HCT116 (cell line): ENCODE measurements around the gene SZT2. TPM values are rescaled to one million over a fixed set of nuclear protein-coding genes. Genes with fewer than 3 reads are reported as not detected.
"Not testable (repeated sequence)": the region's sequence is repeated elsewhere in the genome, so short reads cannot be mapped to it uniquely, and the experiment has no call there.

Experiments used
- ATAC-seq: fragments of 200-7000 bp; cut with Tn5 transposase; 2 replicates; pipeline ENCODE4 v1.9.1; 2020; ENCODE audit warnings: mild to moderate bottlenecking, moderate library complexity
- BruUV-seq: library from RNA; stranded (reverse); fragments of 400-500 nt; replicated peaks from 2 replicates; lab custom pipeline; 2021; lab: Mats Ljungman, UMichigan
- CTCF ChIA-PET: fragments of 300-600 bp; sonication (Branson Sonifier 250); formaldehyde crosslinking; loops from one replicate; lab custom pipeline; 2021; ENCODE audit warnings: antibody characterized with exemption; lab: Charles Lee
- POLR2A ChIA-PET: fragments of 300-600, 350-600 bp; sonication (Branson Sonifier 250); formaldehyde crosslinking; loops from one replicate; lab custom pipeline; 2021; ENCODE audit warnings: antibody characterized with exemption; lab: Charles Lee
- RAD21 ChIA-PET, 2 experiments: fragments of 300-600 bp; sonication (Branson Sonifier 250); formaldehyde crosslinking; loops; one replicate each; lab custom pipeline; 2023; ENCODE audit warnings: low total read pairs in 2 of 2; ENCODE audit not compliant: uncharacterized antibody in 2 of 2, unreplicated experiment in 2 of 2, low non-redundant PET in 1 of 2; lab: Charles Lee
- DNase-seq: peaks from one replicate; pipeline ENCODE4 v3.0.0-alpha.2; 2010; ENCODE audit warnings: low read depth, low spot score
- H2AFZ ChIP-seq: fragments of 200-600 bp; shearing (Covaris generic), sonication (generic); 2 replicates; pipeline ENCODE4 v1.6.1; 2017; ENCODE audit warnings: low read depth, mixed run types, mixed read lengths, antibody characterized with exemption, low read length; ENCODE audit not compliant: poor library complexity, severe bottlenecking
- H3K27ac ChIP-seq: 2 replicates; pipeline ENCODE4 v1.5.1; 2012; ENCODE audit warnings: low read depth, low read length
- H3K27me3 ChIP-seq: fragments of 200-600 bp; sonication (generic); 2 replicates; pipeline ENCODE4 v1.6.1; 2016; ENCODE audit warnings: mixed run types, low read length, mixed read lengths; ENCODE audit not compliant: insufficient read depth
- H3K36me3 ChIP-seq, 2 experiments: fragments of 200-500 bp in 1 of 2; fragments of 200-600 bp in 1 of 2; sonication (Bioruptor generic) in 1 of 2; sonication (generic) in 1 of 2; 2 replicates each; pipeline versions ENCODE4 v1.5.1 to v1.6.1; 2014 to 2016; ENCODE audit warnings: low read length in 2 of 2, inconsistent platforms in 1 of 2, mixed read lengths in 1 of 2, mixed run types in 1 of 2; ENCODE audit not compliant: insufficient read depth in 2 of 2, control insufficient read depth in 1 of 2
- H3K4me1 ChIP-seq, 2 experiments: fragments of 200-600 bp in 1 of 2; sonication (generic) in 1 of 2; 2 replicates each; pipeline versions ENCODE4 v1.5.1 to v1.6.1; 2012 to 2017; ENCODE audit warnings: low read length in 2 of 2, inconsistent platforms in 1 of 2, mild to moderate bottlenecking in 1 of 2, mixed read lengths in 1 of 2, mixed run types in 1 of 2, moderate library complexity in 1 of 2; ENCODE audit not compliant: insufficient read depth in 2 of 2, control insufficient read depth in 1 of 2
- H3K4me2 ChIP-seq: fragments of 200-600 bp; sonication (generic); 2 replicates; pipeline ENCODE4 v1.6.1; 2017; ENCODE audit warnings: mixed run types, low read length, mixed read lengths
- H3K4me3 ChIP-seq, 2 experiments: fragments of 200-600 bp in 1 of 2; sonication (generic) in 1 of 2; replicated peaks in 1 of 2; 2 replicates each; pipeline ENCODE4 v1.5.1; 2011 to 2016; ENCODE audit warnings: low read length in 2 of 2, control low read depth in 1 of 2, low read depth in 1 of 2, mild to moderate bottlenecking in 1 of 2, mixed read lengths in 1 of 2, mixed run types in 1 of 2
- H3K79me2 ChIP-seq: fragments of 200-600 bp; sonication (generic); 2 replicates; pipeline ENCODE4 v1.6.1; 2017; ENCODE audit warnings: mild to moderate bottlenecking, mixed run types, low read length, moderate library complexity, mixed read lengths; ENCODE audit not compliant: insufficient read depth
- H3K9ac ChIP-seq: fragments of 200-600 bp; sonication (generic); 2 replicates; pipeline ENCODE4 v1.6.1; 2016; ENCODE audit warnings: low read length, mixed read lengths
- H3K9me2 ChIP-seq: fragments of 200-600 bp; sonication (generic), shearing (Covaris generic); 2 replicates; pipeline ENCODE4 v1.6.1; 2017; ENCODE audit warnings: mixed run types, mild to moderate bottlenecking, moderate library complexity; ENCODE audit not compliant: insufficient read depth
- H3K9me3 ChIP-seq, 2 experiments: fragments of 200-500 bp in 1 of 2; fragments of 200-600 bp in 1 of 2; sonication (Bioruptor generic) in 1 of 2; sonication (generic) in 1 of 2; 2 replicates each; pipeline ENCODE4 v1.6.1; 2014 to 2017; ENCODE audit warnings: low read length in 2 of 2, mixed read lengths in 2 of 2, inconsistent platforms in 1 of 2, low read depth in 1 of 2, mild to moderate bottlenecking in 1 of 2, mixed run types in 1 of 2, moderate library complexity in 1 of 2; ENCODE audit not compliant: control insufficient read depth in 1 of 2, insufficient read depth in 1 of 2
- H4K20me1 ChIP-seq: fragments of 200-600 bp; sonication (generic), shearing (Covaris generic); 2 replicates; pipeline ENCODE4 v1.6.1; 2017; ENCODE audit warnings: mixed run types, mild to moderate bottlenecking, moderate library complexity; ENCODE audit not compliant: insufficient read depth
- MAX ChIP-seq: IDR thresholded peaks from 2 replicates; pipeline ENCODE4 v1.6.1; 2012
- intact Hi-C: fragments of 100-400 bp; cut with micrococcal nuclease; formaldehyde crosslinking; loops from 2 replicates; pipeline ENCODE4 v1.10.0; 2022
- total RNA-seq: library from RNA; stranded (reverse); gene quantifications from one replicate; pipeline ENCODE4 v1.2.1, GENCODE V29; 2021; ENCODE audit not compliant: unreplicated experiment

The SZT2 gene
- total RNA-seq, 1 experiment from 2014 or later, result 43.0 TPM

GRCh38 chr1:43410571-43410970, 20.9 kb downstream of the SZT2 start:
- no peak overlapping the region for H3K4me2 ChIP-seq
- H3K4me1 ChIP-seq, result no peaks in the 10 kb centered on the region
- H3K27ac ChIP-seq, result no peak overlapping the region
- RAD21 ChIA-PET, result no interaction called here
- no peak overlapping the region for H2AFZ ChIP-seq
- DNase-seq, result no peak
- peaks cover 4 to 21% of the 10 kb centered on the region in 2 experiments; a peak in 1 of 4 replicates for H3K36me3 ChIP-seq
- no peaks in the 10 kb centered on the region for H3K27me3 ChIP-seq
- no peak for ATAC-seq
- H3K9me3 ChIP-seq, result no peaks in the 10 kb centered on the region
- H3K9ac ChIP-seq, result no peak overlapping the region
- H3K4me3 ChIP-seq, result no peak overlapping the region
- no peaks in the 10 kb centered on the region for H3K79me2 ChIP-seq
- no peaks in the 10 kb centered on the region for H4K20me1 ChIP-seq
- POLR2A ChIA-PET, result no interaction called here
- CTCF ChIA-PET, result no interaction called here
- no peaks in the 10 kb centered on the region for H3K9me2 ChIP-seq
- no TSS peak for BruUV-seq
- no peak for TF ChIP-seq MAX
- intact Hi-C loops, result loop anchor here (10.0 kb wide), 1 partner anchor 496 kb away; no protein-coding TSS in a partner anchor

- H3K9me3 ChIP-seq, DNase-seq, H3K4me1 ChIP-seq, H3K27ac ChIP-seq, POLR2A ChIA-PET, BruUV-seq, H3K4me2 ChIP-seq, H3K79me2 ChIP-seq, H3K9ac ChIP-seq, H3K27me3 ChIP-seq, H3K9me2 ChIP-seq, H3K4me3 ChIP-seq, H2AFZ ChIP-seq, ATAC-seq, H4K20me1 ChIP-seq, RAD21 ChIA-PET: not testable (repeated sequence)
- intact Hi-C loops, result loop anchor here (10.0 kb wide), 1 partner anchor 499 kb away; no protein-coding TSS in a partner anchor
- 0 out of 4 replicates have a peak, but pooled peaks cover 0 to 10% of the 10 kb centered on the region in 2 experiments for H3K36me3 ChIP-seq
- CTCF ChIA-PET, result interaction anchor here (1.3 to 1.8 kb wide), 2 partner anchors 55 to 340 kb away, joined by 9 to 11 read pairs; partner anchors contain the start of gene CDC20
These were observed 23.7 kb downstream of the SZT2 start for GRCh38 chr1:43413426-43413825.
